ENCODE results near the gene CAPZB.
"Not testable (repeated sequence)": the region's sequence is repeated elsewhere in the genome, so short reads cannot be mapped to it uniquely, and the experiment has no call there.

The CAPZB gene

DNA sequence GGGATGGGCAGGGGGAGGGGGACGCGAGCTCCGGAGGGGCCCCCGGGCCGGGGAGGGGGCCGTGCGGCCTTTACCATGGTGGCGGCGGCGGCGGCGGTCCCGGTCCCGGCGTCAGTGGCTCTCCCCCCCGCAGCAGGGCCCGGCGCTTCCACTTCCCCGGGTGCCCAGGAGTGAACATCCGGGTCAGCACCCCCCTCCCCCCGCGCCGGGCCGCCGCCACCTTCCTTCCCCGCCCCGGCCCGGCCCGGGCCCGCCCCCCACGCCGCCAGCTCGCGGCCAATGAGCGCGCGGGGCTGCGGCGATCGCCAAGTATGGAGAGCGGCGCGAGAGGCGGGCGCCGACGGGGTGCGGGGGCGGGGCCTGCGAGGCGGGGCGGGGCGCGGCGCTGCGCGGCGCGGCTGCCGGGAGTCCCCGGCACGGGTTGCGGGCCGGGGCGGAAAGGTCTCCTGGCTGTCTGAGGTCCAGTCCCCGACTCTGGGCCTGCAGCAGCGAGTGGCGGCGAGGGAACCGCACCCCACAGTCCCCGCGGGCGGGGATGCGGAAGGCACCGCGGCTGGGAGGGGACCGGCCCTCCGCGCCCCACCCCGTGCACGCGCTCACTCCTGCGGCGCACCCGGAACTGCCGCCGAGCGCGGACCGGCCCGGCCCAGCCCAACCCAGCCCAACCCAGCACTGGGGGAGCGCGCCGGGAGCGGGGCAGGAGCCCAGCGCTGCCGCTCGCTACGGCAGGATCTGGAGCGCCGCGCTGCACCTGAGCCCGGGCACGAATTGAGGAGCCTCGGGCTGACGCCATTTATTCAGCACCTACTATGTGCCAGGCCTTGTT is at the start of gene CAPZB:
Gene CAPZB, minus strand, starts transcription at position 178 of the 826 bp plus-strand sequence. Its CDS starts 101 bp downstream, at position 77.
- DNase-seq (ENCODE audit: low spot score) = peak; percentile 71

DNA sequence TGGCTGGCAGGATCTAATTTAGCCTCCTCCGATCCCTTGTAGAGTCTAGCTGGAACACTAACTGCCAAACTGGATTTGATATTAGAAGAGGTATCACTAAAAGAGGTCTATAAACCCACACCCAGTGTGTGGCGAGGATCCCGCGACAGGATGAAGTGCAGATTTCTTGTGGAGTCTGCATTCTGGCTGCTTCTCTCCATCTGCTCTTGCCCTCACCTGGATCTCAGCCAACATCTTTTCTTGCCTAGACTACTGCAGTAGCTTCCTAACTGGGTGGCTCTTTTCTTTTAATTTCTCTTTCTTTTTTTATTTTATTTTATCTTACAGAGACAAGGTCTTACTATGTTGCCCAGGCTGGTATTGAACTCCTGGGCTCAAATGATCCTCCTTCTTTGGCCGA is 48.9 kb upstream of the CAPZB start:
- DNase-seq (ENCODE audit: low spot score) = no peak

DNA sequence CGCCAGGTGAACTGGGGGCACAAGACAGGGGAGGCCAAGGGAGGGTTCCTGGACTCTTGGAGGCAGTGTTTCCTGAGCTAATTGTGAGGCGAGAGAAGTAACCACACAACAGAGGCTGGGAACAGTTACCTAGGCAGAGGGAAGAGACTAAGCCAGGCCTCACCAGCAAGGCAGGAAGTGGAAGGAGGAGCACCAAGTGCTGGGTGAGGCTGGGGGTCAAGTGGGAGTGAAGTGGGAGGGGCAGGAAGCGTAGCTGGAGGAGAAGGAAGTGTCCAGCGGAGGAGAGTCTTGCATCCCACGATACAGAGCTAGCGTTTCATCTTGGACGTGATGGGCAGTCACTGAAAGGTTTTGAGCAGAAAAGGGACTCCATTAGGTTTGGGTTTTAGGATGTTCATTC is 48.3 kb upstream of the CAPZB start:
- DNase-seq (ENCODE audit: low spot score) = no peak

DNA sequence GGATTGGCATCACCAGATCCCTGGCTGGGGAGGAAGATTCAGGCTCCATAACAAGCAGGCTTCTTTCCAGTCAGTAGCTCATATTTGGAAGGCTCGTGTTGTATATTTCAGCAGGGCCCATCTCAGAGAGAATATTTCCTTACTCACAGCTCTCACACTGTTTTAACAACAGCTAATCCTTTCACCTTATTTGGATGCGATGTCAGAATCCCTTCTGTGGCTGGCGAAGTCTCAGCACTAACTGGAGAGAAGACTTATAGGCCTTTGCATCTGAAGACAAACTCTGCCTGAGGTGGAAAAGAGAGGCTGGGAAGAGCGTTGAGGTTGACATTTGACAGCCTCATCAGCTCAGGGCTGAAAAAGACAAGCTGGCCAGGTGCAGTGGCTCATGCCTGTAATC is 47.2 kb upstream of the CAPZB start:
- no peak for DNase-seq (ENCODE audit: low spot score)

DNA sequence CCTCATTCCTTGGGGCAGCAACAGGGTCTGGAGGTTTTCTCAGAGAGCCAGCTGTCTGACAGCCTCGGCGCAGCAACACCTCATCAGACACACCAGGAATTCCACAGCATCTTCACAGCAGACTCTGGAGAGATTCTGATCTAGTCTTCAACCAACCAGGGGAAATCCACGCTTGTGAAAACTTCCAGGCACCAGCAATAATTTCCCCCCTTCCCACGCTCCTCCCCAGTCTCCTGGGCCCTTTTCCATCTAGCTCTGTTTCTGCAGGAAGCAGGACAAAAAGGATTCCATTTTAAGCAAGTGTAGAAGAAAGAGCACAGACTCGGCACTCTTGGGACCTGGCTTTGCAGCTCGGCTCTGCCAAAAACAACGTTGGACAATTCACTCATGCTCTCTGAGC is 44.3 kb upstream of the CAPZB start:
- DNase-seq (ENCODE audit: low spot score) = no peak

DNA sequence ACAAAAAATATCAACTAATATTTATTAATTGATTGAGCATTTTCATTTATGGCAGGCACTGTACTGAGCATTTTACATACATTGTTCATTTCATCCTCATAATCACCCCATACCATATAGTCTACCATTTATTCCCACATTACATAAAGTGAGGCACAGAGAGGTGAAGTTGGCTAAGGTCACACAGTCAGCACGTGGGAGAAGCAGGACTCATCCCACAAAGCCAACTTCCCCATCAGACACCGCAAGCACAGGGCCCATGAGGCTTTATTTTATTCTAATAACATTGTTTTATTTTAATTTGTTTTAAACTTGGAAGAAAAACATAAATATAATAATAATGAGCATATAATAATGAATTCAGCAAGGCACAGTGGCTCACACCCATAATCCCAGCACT is 43.1 kb upstream of the CAPZB start:
- no peak for DNase-seq (ENCODE audit: low spot score)

DNA sequence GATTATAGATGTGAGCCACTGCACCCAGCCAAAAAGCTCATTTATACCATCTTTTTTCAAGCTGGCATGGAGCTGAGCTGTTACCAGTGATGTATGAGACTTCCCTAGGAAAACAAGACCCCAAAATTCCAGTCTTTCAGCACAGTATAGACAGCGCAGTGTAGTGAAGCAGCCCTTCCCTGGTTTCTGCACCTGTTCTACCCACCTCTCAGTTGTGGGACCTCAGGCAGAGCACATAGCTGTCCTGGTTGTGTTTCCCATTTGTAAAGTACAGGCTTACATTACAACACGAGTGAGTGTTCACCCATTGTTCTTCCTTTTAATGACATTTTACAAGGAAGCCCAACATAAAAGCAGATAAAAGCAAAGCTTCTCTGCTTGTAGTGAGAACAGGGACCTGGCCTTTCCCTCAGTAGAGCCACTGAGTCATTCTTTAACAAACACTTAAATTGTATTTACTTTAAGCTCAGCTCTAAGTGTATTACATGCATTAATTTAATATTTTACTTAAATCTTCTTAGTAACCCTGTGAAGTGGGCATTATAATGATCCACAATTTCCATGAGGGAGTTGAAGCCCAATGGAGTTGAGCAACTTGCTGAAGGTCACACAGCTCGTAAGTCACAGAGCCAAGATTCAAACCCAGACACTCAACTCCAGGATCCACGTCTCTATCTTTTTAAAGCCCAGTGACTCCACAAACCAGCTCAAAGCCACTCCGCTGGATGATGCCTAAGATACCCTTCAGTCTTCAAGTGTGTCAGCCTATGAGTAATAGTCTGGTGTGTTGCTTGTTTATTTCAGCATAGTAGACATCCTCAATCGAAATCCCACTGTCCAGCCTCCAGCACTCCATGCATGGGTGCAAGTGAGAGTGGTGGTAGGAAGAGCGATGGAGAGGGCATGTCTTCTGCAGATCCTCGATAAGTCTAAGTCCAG is 40.5 kb upstream of the CAPZB start:
- DNase-seq (ENCODE audit: low spot score) = no peak

DNA sequence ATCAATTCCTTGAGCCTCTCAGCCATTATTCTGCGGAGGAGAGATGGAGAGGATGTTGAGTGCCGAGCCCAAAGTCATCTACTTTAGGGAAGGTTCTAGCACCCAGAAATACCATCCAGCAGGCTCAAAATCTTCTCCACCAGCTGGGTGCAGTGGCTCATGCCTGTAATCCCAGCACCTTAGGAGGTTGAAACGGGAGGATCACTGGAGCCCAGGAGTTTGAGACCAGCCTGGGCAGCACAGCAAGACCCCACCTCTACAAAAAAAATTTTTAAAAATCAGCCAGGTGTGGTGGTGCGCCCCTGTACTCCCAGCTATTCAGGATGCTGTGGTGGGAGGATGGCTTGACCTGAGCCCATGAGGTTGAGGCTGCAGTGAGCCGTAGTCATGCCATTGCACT is 39.5 kb upstream of the CAPZB start:
- DNase-seq (ENCODE audit: low spot score) = no peak

DNA sequence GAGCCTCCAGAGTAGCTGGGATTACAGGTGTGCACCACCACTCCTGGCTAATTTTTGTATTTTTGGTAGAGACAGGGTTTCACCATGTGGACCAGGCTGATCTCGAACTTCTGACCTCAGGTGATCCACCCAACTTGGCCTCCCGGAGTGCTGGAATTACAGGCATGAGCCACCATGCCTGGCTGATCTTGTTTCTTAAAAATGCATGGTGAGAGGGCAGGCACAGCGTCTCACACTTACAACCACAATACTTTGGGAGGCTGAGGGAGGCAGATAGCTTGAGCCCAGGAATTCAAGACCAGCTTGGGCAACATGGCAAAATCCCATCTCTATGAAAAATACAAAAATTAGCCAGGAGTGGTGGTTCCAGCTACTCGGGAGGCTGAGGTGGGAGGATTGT is 37.2 kb upstream of the CAPZB start:
- not testable (repeated sequence) for DNase-seq (ENCODE audit: low spot score)

DNA sequence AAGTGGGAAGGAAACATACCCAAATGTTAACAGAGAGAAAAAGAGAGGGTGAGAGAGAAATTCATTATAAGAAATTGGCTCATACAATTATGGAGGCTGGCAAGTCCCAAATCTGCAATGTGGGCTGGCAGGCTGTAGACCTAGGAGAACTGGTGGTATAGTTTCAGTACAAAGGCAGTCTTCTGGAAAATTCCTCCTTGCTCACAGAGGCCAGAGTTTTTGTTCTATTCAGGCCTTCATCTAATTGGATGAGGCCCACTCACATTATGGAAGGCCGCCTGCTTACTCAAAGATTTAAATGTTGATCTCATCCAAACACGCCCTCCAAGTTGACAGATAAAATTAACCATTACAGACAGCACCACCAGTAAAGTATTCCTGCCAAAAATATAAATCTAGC is 36.1 kb upstream of the CAPZB start:
- DNase-seq (ENCODE audit: low spot score) = no peak

DNA sequence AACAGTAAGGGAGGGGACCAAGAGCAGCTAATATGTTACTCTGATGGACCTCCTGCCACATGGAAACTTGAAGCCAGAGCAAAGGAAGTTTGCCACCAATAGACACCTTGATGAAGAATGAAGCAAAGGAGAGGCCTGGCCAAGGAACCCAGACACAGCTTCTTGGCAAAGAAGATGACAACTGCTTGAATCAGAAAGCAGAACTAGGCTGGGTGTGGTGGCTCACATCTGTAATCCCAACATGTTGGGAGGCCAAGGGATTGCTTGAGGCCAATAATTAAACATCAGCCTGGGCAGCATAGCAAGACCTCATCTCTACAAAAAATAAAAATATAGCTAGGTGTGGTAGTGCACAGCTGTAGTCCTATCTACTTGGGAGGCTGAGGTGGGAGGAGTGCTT is 31.7 kb upstream of the CAPZB start:
- no peak for DNase-seq (ENCODE audit: low spot score)

DNA sequence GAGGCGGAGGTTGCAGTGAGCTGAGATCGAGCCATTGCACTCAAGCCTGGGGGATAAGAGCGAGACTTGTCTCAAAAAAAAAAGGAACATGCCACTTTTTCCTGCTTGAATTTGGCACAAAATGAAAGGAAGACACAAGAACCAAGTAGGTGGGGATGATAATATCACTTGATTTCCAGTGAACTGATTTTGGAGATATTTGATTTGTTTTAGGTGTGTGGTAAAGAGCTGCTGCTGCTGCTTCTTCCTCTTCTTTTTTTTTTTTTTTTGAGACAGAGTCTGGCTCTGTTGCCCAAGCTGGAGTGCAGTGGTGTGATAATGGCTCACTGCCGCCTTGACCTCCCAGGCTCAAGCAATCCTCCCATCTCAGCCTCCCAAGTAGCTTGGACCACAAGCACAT is 29.9 kb upstream of the CAPZB start:
- DNase-seq (ENCODE audit: low spot score) = no peak

DNA sequence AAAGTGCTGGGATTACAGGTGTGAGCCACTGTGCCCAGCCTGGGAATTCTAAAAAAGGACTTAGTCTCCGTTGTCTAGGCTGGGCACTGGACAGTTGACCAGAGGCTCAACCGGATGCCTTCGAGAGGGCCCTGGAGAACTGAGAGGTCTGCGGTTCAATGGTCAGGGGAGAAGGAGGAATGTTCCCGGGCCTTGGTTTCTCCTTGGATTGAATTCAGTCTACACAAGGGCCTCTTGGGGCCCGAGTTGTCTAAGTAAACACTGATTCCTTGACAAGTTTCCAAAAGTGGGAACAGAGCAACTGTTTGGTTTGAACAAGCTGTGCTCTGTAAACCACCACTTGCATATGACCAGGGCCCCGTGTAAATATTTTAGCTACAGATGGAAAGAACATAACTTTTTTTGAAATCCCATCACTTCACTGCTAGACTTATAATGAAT is 29.1 kb upstream of the CAPZB start:
- DNase-seq (ENCODE audit: low spot score) = no peak

DNA sequence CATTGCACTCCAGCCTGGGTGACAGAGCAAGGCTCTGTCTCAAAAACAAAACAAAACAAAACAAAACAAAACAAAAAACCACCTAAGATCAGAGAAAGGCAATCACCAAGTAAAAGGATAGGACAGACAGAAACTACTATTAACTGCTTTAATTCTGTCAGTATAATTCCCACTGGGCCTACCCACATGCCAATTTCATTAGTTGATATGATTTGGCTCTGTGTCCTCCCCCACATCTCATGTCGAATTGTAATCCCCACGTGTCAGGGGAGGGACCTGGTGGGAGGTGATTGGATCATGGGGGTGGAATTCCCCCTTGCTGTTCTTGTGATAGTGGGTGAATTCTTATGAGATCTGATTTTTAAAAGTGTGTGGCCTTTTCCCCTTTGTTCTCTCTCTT is 27.2 kb upstream of the CAPZB start:
- DNase-seq (ENCODE audit: low spot score) = no peak

DNA sequence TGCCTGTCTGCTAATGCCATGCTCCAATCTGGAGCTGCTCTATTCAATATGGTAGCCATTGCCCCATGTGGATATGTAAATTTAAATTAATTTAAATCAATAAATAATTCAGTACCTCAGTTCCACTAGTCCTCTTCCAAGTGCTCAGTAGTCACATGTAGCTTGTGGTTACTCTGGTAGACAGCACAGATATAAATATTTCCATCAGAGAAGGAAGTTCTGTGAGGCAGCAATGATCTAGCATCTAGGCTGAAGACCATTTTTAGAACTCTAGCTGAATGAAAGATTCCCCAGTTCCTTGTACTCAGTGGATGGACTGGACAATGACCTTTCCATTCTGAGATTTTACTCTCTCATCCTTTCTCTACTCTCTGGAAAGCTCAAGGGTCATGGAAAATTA is 25.8 kb upstream of the CAPZB start:
- no peak for DNase-seq (ENCODE audit: low spot score)

DNA sequence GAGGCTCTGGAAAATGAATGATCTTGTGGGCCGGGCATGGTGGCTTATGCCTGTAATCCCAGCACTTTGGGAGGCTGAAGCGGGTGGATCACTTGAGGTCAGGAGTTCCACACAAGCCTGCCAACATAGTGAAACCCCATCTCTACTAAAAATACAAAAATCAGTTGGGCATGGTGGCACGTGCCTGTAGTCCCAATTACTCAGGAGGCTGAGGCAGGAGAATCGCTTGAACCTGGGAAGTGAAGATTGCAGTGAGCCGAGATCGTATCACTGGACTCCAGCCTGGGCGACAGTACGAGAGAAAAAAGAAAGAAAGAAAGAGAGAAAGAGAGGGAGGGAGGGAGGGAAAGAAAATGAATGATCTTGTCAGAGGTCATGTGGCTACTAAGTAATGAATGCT is 24.3 kb upstream of the CAPZB start:
- DNase-seq (ENCODE audit: low spot score) = not testable (repeated sequence)

DNA sequence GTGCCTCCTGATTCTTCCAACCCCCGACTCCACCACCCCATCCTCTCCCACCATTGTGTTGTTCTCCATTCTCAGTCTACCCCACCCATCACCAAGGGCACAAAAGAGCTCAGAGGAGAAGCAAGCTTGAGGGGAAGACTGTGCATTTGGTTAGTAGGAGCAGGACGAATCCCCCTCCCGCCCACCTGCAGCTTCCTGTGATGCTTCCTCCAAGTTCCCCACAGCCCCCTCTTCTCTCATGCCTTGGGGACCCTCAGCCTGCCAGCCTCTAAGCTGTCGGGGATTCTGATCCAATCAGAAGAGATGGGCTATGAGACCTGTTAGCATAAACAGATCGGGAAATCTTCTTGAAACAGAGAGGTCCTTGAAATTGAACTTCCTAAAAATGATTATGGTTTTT is 22.2 kb upstream of the CAPZB start:
- DNase-seq (ENCODE audit: low spot score) = no peak

DNA sequence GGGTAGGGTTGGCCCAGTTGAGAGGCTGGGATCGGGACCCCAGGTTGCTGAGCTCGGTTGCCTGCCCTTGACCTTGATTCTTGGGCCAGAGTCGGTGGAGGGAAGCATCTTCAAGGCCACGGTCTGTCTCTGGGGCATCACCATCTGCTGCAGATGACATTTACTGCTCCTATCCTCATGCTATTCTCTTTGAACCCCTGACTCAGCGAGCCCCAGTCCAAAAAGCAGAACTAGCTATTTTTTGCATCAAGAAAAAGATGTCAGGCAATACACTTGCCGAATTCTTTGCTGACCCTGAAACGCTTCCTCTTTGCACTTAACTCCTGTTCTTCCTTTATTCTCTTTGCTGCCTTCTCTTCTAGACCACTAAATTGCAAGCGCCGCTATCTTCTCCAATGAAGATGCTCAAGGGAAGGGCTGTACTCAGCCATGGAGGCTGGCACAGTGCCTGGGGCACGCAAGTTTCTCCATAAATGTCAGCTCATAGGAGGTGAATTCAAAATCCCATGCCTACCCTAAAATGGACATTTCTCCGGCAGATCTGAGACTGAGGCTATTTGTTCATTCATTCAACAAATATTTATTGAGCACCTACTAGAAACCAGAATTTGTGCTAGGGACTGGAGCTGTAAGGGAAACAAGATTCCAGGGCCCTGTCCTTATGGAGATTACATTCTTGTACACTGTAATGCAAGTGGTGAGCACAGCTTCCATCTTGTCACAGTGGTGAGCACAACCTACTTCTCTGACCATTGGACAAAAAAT is 20.5 kb upstream of the CAPZB start:
- DNase-seq (ENCODE audit: low spot score) = no peak

DNA sequence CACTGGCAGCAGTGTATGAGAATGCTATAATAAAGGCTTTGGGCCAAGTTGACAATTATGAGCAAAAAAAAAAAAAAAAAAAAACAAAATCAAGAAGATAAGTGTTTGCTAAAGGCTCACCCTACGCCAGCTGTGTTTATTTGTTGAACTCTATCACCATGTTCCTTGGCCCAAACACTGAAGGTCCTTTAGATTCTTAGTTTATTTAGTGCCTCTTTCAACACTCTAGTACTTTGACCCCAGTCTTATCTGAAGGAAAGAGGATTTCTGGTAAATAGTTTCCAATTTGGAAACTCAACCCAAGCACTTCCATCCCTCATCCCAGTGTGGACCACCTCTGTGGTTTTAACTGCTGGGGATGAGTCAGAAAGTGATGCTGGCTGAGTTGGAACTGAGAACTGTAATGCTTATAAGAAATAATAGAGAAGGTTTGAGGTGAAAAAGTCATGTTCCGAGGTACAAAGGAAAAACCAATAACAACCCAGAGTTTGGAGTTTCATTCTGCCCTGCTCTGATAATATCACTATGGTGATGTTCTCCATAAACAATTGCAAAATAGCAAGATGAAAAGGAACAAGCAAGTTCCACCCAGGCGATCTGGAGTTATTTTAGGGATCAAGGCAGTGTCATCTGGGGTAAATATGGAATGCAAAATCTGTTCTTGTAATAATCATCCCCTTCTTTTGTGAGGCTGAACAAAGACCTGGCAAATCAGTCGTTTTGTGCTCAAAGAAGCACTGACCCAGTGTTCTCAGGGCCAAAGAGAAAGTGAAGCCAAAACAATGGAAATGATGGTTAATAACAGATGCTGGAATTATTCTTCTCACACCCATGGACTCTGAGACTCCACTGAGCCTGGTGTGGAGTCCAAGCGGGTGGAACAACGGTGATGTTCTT is 19.7 kb upstream of the CAPZB start:
- DNase-seq (ENCODE audit: low spot score) = no peak

DNA sequence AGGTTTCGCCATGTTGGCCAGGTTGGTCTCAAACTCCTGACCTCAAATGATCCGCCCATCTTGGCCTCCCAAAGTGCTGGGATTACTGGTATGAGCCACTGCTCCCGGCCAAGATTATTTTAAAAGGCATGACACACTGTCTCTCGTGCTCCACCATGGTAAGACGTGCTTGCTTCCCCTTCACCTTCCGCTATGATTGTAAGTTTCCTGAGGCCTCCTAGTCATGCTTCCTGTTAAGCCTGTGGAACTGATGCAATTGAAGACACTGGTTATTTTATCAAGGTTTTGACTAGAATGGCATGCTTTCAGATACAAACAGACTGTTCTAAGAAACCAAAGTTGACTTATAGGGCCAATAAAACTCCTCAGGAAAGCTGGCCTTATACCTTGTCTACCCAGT is 16.9 kb upstream of the CAPZB start:
- not testable (repeated sequence) for DNase-seq (ENCODE audit: low spot score)

DNA sequence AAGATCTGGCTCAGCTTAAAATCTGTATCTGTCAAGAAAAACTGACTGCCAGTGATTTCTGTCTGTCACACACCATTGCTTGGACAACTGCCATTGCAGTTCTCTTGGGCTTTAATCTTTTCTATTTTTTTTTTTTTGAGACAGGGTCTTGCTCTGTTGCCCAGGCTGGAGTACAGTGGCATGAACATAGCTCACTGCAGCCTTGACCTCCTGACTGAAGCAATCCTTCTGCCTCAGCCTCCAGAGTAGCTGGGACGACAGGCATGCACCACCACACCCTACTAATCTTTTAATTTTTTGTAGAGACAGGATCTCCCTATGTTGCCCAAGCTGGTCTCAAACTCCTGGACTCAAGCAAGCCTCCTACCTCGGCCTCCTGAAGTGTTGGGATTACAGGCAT is 14.5 kb upstream of the CAPZB start:
- DNase-seq (ENCODE audit: low spot score) = not testable (repeated sequence)
